Measurements from ENCODE around the gene GABARAPL1. TPM values are rescaled to one million over a fixed set of nuclear protein-coding genes. Genes with fewer than 3 reads are reported as not detected.
A peak's percentile ranks its signal among the peaks of the same experiment; 100 is the strongest.
"Not testable (repeated sequence)": the region's sequence is repeated elsewhere in the genome, so short reads cannot be mapped to it uniquely, and the experiment has no call there.

Gene GABARAPL1
- total RNA-seq, 4 donors from 2014 or later, result 116 to 168 (median 160) TPM

DNA sequence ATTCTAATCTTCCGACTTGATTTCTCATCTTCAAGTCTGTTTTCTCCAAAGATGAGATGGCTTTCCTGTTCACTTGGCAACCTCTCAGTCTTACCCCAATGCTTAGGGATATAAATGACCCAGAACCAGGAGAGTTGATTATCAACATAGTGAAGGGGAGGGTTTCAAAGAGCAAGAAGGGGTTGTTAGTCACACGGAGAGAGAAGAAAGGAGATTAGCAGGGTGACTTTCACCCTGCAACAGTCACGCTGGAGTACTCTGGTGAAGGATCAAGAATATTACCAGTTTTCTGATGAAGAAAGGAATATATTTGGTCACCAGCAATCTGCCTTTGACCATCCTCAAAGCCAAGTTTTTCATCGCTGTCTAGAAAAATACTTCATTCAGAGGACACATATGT is 33.9 kb upstream of the GABARAPL1 start, which contains the start of gene TMEM52B:
TMEM52B (plus strand) TSS at position 212 of the 400 bp plus-strand sequence. CDS start 543 bp downstream, outside the sequence.
- 67 to 72% methylated on average over 4 of the region's 4 CpGs for WGBS, 2 donors
- Histone ChIP-seq H3K27me3 (no peaks in the 10 kb centered on the region), H3K36me3 (no peaks in the 10 kb centered on the region), H3K4me1 (no peaks in the 10 kb centered on the region), H3K9me3 (no peaks in the 10 kb centered on the region), H3K27ac (no peak within 1 kb of the TSS), H3K4me3 (no peak within 1 kb of the TSS)
- DNase-seq (ENCODE audit: low spot score in 2 of 2), result no peak
- no peak for TF ChIP-seq POLR2A (IDR thresholded peaks at IDR 0.05)
- TF ChIP-seq EP300 (IDR thresholded peaks at IDR 0.05), result no peak
- TF ChIP-seq, protein P1, sequence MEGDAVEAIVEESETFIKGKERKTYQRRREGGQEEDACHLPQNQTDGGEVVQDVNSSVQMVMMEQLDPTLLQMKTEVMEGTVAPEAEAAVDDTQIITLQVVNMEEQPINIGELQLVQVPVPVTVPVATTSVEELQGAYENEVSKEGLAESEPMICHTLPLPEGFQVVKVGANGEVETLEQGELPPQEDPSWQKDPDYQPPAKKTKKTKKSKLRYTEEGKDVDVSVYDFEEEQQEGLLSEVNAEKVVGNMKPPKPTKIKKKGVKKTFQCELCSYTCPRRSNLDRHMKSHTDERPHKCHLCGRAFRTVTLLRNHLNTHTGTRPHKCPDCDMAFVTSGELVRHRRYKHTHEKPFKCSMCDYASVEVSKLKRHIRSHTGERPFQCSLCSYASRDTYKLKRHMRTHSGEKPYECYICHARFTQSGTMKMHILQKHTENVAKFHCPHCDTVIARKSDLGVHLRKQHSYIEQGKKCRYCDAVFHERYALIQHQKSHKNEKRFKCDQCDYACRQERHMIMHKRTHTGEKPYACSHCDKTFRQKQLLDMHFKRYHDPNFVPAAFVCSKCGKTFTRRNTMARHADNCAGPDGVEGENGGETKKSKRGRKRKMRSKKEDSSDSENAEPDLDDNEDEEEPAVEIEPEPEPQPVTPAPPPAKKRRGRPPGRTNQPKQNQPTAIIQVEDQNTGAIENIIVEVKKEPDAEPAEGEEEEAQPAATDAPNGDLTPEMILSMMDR (IDR thresholded peaks at IDR 0.05), result no peak

DNA sequence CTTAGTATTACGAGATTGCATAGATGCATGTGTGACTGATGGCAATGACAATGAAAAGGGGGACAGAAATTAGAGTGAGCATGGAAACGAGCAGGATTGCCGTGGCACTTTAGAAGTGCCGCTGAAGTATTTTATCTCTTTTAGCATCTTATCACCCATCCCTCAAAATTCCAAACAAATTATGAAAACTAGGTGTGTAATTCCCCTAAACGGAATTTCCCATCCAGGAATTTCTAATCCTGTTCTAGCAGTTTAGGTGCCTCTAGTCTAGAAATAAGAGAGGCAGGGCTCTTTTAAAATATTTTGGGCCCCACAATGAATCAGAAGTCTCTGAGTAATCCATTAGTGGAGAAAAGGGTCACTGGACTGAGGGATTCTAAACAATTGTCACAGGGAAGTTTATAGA is 32.9 kb upstream of the GABARAPL1 start:
- WGBS, 2 donors, result 66 to 70% methylated on average over 5 of the region's 5 CpGs
- TF ChIP-seq EP300 (IDR thresholded peaks at IDR 0.05), result no peak
- TF ChIP-seq, protein P1 (IDR thresholded peaks at IDR 0.05), result no peak
- no peak for TF ChIP-seq POLR2A (IDR thresholded peaks at IDR 0.05)
- H3K27me3 ChIP-seq, result no peaks in the 10 kb centered on the region
- DNase-seq (ENCODE audit: low spot score in 2 of 2), result no peak
- H3K9me3 ChIP-seq, result no peaks in the 10 kb centered on the region
- no peak overlapping the region for H3K27ac ChIP-seq
- H3K4me3 ChIP-seq, result no peak overlapping the region
- no peaks in the 10 kb centered on the region for H3K36me3 ChIP-seq
- no peaks in the 10 kb centered on the region for H3K4me1 ChIP-seq

DNA sequence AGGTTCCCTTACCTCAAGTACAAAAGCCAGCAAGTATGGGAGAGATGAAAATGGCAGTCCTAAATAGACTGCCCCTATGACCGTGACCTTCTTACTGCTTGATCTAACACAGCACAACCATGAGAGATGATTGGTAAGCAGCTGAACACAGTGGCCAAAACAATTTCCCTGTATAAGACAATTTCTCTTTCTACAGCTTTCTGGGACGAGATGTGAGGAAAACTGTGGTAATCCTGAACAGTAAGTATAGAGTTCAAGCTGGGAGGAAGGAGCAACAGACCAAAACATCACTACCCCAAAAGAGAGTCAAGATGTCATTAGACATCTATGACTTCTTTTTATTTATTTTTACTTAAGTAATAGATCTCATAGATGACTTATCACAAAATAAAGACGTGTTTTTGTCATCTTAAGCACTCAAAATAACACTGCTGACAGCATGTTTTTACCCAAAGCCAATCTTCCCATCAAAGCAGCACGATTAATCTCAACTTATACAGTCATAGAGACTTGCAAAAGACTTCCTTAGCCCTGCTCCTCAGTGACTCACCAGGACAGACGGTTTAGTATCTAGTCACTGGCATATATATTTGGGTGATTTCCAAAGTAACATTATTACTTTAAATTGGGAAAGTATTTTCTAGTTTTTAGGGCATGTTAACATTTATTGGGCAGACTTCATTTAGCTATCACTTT is 30.2 kb upstream of the GABARAPL1 start:
- Histone ChIP-seq H3K9me3 (no peaks in the 10 kb centered on the region), H3K27ac (no peak overlapping the region), H3K4me3 (no peak overlapping the region), H3K36me3 (no peaks in the 10 kb centered on the region), H3K4me1 (peaks cover 0 to 7% (median 0%) of the 10 kb centered on the region in 4 donors), H3K27me3 (no peaks in the 10 kb centered on the region)
- TF ChIP-seq EP300 (IDR thresholded peaks at IDR 0.05), result peak in 1 of 2 donors; percentile 15
- TF ChIP-seq, protein P1 (IDR thresholded peaks at IDR 0.05), result no peak
- DNase-seq (ENCODE audit: low spot score in 2 of 2), result no peak
- 63% methylated on average over 5 of the region's 5 CpGs for WGBS, 2 donors

DNA sequence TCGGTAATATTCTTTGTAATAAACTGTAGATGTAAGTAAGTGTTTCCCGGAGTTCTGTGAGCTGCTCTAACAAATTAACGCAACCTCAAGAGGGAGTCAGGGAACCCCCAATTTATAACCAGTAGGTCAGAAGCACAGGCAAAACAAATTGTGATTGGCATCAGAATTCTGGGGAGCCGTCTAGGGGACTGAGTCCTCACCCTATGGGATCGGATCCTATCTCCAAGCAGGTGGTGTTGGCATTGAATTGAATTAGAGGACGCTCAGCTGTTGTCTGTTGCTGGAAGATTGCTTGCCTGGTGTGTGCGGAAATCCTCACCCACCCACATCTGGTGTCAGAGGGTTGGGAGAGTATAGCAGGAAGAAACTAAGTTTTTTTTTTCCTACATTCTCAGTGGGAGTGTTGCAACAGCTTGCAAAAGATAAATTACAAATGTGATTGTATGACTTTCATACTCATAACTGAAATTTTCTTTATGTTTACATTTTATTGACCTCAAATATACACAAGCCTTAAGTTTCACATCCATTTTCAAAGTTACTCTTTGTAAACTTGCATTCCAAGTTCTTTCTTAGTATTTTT is 28.3 kb upstream of the GABARAPL1 start:
- H3K4me3 ChIP-seq, result no peak overlapping the region
- TF ChIP-seq, protein P1 (IDR thresholded peaks at IDR 0.05), result no peak
- TF ChIP-seq EP300 (IDR thresholded peaks at IDR 0.05) (peak in 1 of 2 donors; percentile 22), POLR2A (IDR thresholded peaks at IDR 0.05) (no peak)
- H3K9me3 ChIP-seq, result no peaks in the 10 kb centered on the region
- no peak for DNase-seq (ENCODE audit: low spot score in 2 of 2)
- H3K4me1 ChIP-seq, result peaks cover 0 to 7% (median 0%) of the 10 kb centered on the region in 4 donors
- no peaks in the 10 kb centered on the region for H3K36me3 ChIP-seq
- no peak overlapping the region for H3K27ac ChIP-seq
- H3K27me3 ChIP-seq, result no peaks in the 10 kb centered on the region
- WGBS, 2 donors, result 56 to 57% methylated on average over 7 of the region's 7 CpGs

DNA sequence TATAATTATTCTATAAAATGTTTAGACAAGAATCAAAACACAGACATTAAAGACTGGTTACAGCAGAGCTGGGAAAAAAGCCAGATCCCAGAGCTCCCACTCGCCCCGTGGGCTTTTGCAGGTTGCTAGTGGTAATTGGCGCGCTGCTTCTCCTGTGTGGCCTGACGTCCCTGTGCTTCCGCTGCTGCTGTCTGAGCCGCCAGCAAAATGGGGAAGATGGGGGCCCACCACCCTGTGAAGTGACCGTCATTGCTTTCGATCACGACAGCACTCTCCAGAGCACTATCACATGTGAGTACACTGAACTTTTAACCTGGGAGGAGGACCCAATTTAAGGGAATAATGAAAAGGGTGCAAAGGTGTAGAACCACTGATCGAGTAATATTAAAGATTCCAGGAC is 26.4 kb upstream of the GABARAPL1 start:
- Histone ChIP-seq H3K27me3 (no peaks in the 10 kb centered on the region), H3K27ac (no peak overlapping the region), H3K36me3 (no peaks in the 10 kb centered on the region), H3K4me3 (no peak overlapping the region), H3K9me3 (no peaks in the 10 kb centered on the region), H3K4me1 (peaks cover 0 to 7% (median 0%) of the 10 kb centered on the region in 4 donors)
- TF ChIP-seq EP300 (IDR thresholded peaks at IDR 0.05), result peak in 1 of 2 donors; percentile 39
- TF ChIP-seq POLR2A (IDR thresholded peaks at IDR 0.05), result no peak
- WGBS, 2 donors, result 49 to 50% methylated on average over 11 of the region's 11 CpGs
- DNase-seq (ENCODE audit: low spot score in 2 of 2), result peak in 1 of 2 donors; percentile 33

DNA sequence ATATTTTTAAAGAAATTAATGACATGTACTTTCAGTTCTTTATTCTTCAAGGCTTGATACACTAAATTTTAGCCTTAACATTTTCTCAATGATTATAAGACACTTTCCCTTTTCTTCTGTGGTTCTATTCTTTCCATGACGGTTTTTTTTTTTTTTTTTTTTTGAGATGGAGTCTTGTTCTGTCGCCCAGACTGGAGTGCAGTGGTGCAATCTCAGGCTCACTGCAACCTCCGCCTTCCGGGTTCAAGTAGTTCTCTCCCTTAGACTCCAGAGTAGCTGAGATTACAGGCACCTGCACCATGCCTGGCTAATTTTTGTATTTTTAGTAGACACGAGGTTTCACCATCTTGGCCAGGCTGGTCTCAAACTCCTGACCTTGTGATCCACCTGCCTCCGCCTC is 25.7 kb upstream of the GABARAPL1 start:
- H3K27ac ChIP-seq; H3K4me1 ChIP-seq; DNase-seq (ENCODE audit: low spot score in 2 of 2); H3K4me3 ChIP-seq; H3K9me3 ChIP-seq; H3K36me3 ChIP-seq; H3K27me3 ChIP-seq: not testable (repeated sequence)
- WGBS, 2 donors, result 73 to 82% methylated on average over 6 of the region's 6 CpGs

All from tibial nerve (tissue), 4 donors.